Measurements from ENCODE around the gene ULBP3.

Gene ULBP3

DNA sequence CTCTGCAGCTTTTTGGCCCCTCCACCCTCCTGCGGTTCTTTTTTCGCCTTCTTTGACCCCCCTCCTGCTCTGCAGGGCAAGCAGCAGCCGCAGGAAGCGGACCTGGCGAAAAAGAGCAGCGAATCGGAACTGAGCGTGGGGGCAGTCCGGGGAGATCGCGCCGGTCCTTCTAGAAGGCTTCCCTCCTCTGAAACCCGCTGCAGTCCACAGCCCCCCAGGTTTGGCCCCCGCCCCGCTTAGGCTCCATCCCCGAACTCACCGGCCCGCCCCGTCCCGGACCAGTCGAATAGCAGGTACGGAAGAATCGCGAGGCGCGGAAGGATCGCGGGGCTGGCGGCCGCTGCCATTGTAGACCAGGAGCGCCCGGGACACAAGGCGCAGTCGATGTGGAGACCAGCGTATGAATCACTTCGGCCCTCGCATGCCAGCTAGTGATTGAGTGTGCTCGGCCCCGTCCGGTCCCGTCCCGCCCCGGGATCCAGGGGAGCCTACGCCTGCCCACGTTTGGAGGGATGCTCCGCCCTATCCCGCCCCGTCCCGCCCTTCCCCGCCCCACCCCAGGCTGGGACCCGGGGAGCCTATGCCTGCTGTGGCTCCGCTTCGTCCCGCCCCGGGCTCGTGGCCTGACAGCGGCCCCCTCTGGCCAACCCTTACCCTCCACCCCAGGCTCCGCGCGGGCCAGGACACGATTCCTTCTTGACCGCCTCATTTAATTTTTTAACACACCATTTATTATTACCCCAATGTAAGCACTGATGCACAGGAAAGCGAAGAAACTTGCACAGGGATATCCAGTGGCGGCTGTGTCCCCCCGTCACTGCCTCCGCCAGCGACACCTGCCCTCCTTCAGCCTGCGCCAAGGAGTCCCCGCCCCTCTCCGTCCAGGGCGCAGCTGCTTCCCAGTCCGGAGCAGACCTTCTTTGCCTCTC is at the start of gene ULBP3:
ULBP3 (minus strand) TSS at position 402 of the 929 bp plus-strand sequence; CDS start at position 347, 55 bp downstream.
- DNase-seq: peak; percentile 59

DNA sequence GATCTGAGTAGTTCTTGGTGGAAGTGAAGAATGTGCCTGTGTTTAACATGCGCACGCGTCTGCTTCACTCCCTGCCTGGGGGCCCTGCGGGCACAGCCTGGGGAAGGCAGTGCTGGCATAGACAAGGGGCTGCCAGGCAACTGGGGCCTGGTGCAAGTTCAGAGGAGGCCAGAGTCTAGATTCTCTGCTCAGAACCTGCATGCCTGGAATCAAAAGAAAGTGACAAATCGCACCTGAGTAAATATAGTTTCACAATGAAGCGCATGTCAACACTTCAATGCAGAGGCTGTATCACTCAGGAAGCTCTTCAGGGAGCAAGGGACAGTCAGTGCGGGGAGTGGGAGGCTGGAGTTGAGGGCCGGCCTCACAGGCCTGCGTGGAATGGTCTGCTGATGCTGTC is 49.7 kb upstream of the ULBP3 start:
- no peak for DNase-seq

DNA sequence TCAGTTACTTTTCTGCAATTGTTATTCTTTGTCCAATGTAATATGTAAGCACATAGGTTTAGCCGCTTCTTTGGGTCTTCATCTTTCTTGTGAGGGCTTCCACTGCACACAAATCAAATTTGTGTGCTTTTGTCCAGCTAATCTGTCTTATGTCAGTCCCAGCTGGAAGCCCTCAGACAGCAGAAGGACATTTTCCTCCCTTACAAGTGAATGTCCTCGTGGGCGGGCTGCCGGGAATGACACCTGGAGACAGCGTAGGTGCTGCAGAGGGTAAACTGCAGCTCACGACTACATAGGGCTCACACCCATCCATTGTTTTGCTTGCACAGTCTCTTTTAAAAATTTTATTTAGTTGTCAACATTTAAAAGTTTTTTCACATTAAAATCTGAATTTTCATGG is 49.3 kb upstream of the ULBP3 start:
- no peak for DNase-seq

- DNase-seq: no peak
These were observed 47.4 kb upstream of the ULBP3 start for GRCh38 chr6:150116200-150116800.

- no peak for DNase-seq
These were observed 46.8 kb upstream of the ULBP3 start for GRCh38 chr6:150115769-150116168.

DNA sequence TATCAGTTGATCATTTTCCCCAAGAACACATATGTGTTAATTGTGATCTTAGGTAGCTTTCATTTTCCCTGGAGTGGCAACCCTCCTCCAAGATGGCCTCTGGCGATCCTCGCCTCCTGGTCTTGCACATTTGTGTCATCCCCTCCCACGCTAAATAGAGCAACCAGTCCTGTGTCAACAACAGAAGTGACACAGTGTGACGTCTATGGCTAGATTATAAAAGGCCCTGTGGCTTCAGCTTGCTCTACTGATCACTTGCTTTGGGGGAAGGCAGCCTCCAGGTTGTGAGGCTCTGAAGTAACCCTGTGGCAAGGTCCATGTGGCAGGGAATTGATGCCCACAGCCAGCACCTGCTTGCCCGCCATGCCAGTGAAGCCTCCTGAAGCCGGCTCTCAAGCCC is 43.3 kb upstream of the ULBP3 start:
- no peak for DNase-seq

- no peak for DNase-seq
These were observed 33.9 kb upstream of the ULBP3 start for GRCh38 chr6:150102750-150103270.

DNA sequence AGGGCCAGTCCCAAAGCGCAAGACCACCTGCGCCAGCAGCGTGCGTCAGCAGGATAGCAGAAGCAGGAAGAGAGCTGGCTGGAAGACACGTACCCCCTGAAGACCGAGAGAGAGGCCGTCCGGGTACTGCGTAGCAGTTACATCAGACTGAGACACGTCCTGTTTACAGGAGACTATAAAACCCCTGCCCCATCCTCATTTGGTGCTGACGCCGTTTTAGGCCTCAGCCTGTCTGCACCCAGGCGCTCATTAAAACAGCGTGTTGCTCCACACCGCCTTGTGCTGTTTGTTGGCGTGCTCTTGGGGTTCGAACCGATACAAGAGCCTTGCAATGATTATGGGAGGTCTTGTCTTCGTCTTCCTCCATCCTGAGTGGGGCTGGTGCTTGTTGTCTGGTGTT is 31.8 kb upstream of the ULBP3 start:
- no peak for DNase-seq

DNA sequence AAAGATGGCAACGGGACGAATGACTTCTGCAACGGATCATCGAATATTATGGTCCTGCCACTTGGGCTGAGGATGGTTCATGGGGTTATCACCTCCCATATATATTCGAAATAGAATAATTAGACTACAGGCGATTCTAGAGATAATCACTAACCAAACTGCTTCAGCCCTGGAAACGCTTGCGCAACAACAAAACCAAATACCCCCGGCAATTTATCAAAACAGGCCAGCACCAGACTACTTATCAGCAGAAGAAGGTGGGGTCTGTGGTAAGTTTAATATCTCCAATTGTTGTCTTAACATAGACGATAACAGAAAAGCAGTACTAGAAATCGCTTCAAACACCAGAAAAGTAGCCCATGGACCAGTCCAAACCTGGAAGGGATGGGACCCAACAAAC is 31.0 kb upstream of the ULBP3 start:
- DNase-seq: no peak

- DNase-seq: no peak
These were observed 30.6 kb upstream of the ULBP3 start for GRCh38 chr6:150099546-150099945.

- DNase-seq: no peak
These were observed 29.2 kb upstream of the ULBP3 start for GRCh38 chr6:150098155-150098554.

GRCh38 chr6:150093397-150093796 is 24.5 kb upstream of the ULBP3 start:
- no peak for DNase-seq

- no peak for DNase-seq
These were observed 22.6 kb upstream of the ULBP3 start for GRCh38 chr6:150091476-150091875.

DNA sequence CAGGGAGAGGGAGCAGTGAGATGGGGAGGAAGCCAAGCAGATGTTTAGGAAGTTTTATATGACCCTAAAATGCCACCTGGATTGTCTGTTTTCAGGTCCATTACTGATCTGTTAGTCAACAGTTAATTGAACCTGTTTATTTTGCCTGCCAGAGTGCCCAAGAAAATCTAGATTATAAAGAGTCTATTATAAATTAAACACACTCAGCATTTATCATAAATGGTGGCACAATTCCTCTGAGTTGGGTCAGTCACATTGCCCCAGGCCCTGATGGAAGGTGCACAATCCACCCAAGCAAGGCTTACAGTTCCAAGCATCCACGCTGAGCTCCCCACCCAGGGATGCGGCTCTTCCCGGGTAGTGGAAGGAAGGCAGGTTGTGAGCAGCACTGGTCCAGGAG is 21.4 kb upstream of the ULBP3 start:
- no peak for DNase-seq

DNA sequence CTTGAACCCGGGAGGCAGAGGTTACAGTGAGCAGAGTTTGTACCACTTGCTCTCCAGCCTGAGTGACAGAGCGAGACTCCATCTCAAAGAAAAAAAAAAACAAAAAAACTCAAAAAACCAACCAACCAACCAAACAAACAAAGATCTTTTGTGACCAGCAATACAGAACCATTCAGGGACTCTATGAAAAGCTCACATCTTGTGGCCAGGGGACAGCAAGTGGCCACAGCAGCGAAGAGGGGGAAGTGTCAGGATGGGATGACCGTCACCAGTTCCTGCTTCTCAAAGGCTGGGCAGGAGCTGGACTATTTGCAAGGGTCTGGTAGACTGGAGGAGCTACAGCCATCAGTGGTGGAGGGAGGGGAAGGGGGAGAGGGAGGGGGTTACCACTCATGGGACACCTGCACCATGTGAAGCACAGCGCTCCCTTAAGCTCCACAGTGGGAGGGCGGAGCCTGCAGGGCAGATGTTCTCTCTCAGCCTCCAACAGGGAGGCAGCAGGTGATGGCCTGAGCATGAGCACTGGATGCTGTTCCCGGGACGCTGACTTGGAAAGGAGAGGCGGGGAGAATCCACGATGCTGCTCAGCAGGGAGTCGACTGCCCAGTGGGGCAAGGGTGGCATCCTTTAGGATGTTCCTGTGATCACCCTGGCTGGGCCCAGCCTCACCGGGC is 19.7 kb upstream of the ULBP3 start:
- DNase-seq: no peak

GRCh38 chr6:150087336-150087735 is 18.4 kb upstream of the ULBP3 start:
- no peak for DNase-seq

DNA sequence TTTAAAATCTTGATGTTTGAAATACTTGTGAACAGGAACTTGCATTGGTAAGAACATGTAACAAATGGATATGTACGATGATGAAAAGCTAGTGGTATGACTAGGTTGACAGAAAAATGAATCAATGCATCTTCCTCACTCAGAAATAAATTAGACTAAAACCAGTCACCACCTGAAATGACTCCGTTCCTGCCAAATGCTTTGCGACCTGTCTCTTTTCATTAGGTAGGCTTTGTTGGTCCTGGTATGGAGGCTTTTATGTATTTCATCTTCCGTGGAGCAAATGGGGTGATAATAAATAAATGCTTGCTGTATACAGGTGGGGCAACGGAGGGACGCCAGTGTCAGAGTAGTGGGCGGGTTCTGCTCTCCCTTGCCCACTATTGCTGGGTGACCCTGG is 17.1 kb upstream of the ULBP3 start:
- DNase-seq: no peak

DNA sequence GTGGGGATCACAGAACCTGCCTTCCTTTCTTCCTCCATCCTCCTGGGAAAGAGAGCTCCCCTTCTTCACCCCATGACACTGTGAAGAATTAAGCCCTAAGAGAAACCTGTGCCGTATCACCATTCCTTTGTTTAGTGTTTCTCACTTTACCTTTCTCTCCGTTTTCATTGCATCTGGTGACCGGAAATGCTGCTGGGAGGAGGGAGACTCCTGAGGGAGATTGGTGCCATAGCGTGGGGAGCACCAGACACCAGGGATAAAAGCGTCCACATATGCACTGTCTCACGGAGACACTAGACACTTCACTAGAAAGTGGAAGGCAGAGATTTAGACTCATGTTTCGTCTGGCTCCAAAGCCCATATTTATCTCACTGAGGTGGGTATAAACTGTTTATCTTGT is 15.5 kb upstream of the ULBP3 start:
- DNase-seq: no peak

- no peak for DNase-seq
These were observed 14.9 kb upstream of the ULBP3 start for GRCh38 chr6:150083839-150084238.

DNA sequence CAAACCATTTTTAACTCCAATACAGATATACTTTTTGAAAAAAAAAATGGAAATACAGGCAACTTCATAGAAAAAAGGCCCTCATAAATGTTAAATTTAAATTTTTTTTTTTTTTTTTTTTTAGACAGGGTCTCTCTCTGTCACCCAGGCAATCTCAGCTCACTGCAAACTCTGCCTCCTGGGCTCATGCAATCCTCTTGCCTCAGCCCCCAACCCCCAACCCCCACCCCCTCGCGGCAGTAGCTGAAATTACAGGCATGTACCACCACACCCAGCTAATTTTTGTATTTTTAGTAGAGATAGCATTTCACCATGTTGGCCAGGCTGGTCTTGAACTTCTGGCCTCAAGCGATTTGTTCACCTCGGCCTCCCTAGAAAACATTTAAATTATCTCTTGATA is 12.8 kb upstream of the ULBP3 start:
- no peak for DNase-seq

- DNase-seq: no peak
These were observed 10.7 kb upstream of the ULBP3 start for GRCh38 chr6:150079604-150080003.

- DNase-seq: no peak
These were observed 9.9 kb upstream of the ULBP3 start for GRCh38 chr6:150078788-150079187.

GRCh38 chr6:150076196-150076893 is 7.4 kb upstream of the ULBP3 start:
- no peak for DNase-seq

Measured in activated CD4-positive, CD25-positive, alpha-beta regulatory T cell treated with anti-CD3 and anti-CD28 coated beads, Interleukin-2, amount 50 U/mL, for 72 hours (primary cell).